ENCODE measurements around the gene HOXA5.

Gene HOXA5

DNA sequence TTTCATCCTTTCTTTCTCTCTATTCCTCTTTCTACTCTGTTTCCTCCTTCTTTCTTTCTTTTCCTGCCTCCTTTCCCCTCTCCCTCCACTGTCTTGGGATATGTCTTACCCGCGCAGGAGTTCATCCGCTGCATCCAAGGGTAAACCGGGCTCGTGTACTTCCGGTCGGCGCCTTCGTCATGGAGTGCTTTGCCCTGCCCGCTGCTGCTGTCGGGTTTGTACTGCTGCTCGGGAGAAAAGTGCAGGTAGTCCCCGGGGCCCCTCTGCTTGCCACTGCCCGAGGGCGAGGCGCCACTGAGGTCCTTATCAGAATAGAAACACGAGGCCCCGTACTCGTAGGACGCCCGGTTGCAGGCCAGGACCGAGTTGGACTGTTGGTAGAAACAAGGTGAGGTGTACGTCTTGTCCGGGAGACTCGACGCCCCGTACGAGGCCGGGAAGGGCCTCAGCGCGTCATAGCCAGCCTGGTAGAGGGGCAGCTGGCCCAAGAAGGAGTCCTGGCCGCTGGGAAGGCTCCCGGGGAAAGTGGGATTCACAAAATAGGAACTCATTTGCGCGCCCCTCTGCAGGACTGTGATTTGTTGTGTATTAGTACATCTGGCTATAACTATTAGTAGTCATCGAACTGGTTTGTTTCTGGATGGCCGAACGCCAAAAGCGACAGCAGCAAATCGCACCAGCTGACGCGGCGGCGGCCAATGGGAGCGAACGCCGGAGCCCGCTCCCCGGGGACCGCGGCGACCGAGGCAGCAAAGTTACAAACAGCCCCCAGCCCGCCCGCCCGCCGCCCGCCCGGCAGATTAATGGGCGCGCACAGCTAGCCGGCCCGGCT is 3.9 kb upstream of the HOXA5 start, which contains the start of gene HOXA6:
HOXA6 (minus strand) TSS at position 576 of the 832 bp plus-strand sequence; CDS start at position 551, 25 bp downstream.
- DNase-seq: no peak

DNA sequence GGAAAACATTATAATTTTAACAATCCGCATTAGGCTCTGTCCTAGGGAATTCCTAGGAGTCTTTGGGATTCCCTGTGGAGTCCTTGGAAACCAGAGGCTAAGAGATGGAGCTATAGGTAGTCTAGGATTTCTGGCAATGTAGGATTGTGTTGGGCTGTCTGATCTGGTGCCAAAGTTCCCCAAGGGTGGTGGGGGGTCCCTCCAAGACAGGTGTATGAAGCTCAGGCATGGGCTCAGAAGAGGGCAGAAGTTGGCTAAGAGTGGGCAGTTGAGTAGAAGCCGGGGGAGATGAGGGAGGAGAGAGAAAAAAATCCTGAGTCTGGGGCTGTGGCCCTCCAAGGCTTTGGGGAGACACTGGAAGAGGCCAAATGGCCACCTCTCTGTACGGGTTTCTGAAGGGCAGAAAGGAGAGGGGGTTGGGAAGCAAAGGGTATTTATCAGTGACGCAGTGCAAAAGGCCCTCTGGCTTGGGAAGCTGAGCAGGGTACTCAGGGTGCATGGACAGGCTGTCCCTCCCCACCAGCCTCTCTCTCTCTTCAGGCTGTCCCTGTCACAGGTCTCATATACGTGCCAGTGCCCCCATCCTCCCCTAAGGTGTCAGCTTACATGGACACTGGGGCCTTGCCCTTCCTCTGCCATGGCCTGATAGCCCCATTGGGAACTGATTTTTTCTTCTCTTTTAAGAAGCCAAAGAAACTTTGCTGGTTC is 3.2 kb upstream of the HOXA5 start:
- no peak for DNase-seq

DNA sequence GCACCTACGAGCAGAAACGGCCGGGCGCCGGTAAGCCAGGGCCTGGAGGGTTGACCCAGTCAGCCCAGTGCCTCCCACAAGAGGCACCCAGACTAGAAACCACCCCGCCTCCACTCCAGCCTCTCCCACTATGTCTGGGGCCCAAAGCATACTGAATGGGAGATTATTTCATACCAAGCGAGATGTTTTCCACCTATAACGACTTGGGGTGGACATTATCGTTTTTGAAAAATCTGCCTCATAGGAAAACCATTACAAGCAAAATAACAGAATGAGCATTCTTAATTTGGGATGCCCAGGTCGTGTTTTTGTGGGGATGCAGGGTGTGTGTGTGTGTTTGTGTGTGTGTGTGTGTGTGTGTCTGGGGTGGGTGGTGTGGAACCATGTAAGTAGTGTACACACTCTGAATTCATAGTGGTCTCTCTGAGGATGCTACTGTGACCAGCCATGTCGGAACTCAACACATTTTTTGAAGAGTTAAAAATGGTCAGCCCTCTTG is 2.5 kb upstream of the HOXA5 start:
- no peak for DNase-seq

DNA sequence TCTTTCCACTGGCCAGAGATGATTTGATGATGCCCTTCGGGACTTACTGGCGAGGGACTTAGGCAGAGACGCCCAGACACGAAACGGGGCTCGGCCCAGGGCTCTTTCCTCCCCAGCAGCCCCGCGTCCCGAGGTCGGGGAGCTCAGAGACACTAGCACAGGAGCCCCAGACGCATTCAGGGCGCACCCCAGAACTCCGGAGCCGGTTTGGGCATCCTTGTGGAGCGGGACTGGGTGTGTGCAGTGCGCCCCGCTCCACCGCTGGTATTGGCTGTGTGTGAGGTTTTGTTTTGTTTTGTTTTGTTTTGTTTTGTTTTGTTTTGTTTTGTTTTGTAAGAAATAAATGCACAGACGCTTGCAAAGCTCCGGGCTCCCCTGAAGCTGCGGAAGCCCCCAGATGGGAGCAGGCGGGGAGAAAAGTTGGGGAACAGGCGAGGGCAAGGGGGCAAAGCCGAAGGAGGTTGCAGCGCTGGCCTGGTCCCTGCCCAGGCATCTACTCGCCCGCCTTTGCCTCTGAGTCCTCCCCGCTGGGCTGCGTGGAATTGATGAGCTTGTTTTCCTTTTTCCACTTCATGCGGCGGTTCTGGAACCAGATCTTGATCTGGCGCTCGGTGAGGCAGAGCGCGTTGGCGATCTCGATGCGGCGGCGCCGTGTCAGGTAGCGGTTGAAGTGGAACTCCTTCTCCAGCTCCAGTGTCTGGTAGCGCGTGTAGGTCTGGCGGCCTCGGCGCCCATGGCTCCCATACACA is 1.9 kb upstream of the HOXA5 start:
- DNase-seq: no peak

DNA sequence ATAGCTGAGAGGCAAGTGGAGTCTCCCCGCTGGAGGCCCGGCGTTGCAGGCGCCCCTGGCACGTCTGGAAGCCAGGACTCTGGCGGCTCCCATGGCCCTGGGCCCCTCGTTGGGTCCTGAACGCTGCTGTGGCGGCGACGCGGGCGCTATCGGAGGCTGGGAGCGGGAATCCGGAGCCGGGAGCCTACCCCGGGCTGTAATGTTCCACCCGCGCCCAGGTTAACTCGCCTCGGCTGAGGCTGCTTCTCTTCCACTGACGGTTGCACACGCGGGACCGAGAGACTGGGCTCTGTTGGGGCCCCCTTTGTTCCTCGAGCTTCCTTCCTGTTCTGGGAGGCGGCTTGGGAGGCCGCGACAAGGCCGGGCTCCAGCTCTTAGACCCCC is 1.3 kb upstream of the HOXA5 start:
- no peak for DNase-seq

DNA sequence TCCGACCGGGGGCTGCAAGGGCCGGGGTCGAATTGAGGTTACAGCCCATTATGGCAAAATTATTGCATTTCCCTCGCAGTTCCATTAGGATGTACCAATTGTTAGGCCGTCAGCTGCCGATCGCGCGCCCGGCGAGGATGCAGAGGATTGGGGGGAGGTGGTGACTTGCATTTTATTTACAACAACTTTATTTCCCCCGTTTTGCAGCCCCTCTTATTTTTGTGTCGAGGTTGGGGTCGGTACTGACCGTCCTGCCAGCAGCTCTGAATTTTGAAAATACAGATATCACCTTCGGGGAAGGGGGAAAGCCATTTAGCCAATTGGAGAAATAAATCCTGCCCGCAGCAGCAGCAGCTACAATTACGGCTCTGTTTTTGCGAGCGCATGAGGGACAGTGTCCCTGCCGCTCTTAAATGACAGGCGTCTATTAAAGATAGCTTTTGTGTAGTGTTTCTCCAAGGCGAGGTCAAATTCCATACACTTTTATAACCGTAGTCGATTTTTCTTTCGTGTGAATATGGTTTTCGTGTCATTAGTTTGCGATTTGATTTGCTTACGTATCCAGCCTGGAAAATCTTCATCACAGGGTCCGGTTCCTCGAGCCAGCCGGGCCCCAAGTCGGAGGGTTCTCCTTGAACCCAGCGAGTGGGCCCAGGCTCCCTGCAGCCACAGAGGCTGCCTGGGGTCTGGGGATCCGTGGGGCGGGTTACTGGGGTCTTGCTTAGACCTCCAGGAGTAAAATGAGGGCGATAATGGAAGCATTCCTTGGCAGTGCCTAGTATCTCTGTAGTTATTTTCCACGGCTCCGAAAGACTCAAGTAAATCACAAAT is 684 bp upstream of the HOXA5 start:
- no peak for DNase-seq

DNA sequence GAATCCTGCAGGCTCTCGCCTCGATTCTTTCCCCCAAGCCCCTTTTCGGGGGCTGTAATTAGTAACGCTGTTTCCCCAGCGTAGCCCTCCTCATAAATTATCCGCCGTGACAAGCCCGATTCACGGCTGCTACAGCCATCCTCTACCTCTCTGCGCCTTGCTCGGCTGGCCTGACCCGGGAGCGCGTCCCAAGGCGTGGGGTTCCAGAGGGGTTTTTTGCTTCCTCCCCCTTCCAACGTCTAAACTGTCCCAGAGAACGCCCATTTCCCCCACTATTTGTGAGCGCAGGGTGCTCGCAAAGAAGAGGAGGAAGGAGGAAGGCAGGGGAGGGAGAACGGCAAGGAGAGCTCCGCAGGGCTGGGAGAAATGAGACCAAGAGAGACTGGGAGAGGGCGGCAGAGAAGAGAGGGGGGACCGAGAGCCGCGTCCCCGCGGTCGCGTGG is 880 bp downstream of the HOXA5 start:
- DNase-seq: no peak

DNA sequence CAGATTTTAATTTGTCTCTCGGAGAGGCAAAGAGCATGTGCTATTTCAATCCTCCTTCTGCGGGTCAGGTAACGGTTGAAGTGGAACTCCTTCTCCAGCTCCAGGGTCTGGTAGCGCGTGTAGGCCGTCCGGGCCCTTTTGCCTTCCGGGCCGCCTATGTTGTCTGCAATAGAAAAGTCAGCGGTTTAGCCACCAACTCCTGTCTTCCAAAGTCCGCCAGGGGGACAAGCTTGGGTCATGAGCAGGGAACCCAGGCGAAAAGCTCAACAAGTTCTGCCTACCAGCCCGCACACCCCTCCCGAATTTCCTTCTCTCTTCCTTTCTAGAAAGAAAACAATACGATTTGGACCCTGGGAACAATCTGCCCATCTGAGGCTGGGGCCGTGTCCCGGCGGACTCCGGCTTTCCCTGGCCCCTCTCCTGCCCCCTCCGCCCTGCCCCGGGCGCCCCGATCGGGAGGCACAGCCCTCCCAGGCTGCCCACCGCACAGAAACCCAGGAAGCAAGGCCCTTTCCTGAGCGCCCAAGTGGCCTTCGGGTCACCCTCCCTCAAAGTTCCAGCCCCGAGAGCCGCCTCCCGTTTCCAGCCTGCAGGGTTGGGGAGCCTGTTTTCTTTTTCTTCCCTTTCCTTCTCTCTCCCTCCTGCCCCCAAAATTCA is 1.4 kb downstream of the HOXA5 start:
- no peak for DNase-seq

DNA sequence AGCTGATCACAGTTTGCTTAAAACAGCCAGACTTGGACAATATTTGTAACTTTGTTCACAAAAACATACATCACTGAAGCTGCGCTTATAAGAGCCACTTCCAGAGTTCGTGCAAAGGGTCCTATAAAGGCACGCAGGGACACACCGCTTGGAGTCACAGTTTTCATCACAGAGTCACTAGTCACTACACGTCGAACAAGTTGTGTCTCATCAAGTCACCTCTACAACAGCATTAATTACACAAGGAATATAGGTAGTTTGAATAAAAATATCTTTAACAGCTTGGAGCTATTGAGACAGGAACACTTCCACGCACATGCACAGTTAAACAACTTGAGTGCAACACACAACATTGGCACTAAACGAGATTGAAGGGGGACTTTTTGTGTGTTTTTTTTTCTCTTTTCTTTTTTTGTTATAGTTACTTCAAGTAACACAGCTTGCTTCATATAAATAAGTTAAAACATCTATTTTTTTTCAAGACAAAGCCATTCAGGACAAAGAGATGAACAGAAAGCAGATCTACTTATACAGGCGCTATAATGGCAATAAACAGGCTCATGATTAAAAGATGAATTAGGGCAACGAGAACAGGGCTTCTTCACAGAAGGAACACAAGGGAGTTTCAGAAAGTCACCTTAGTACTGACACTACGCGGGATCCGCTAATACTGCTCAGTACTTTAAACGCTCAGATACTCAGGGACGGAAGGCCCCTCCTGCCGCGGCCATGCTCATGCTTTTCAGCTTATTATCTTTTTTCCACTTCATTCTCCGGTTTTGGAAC is 2.2 kb downstream of the HOXA5 start:
- no peak for DNase-seq

DNA sequence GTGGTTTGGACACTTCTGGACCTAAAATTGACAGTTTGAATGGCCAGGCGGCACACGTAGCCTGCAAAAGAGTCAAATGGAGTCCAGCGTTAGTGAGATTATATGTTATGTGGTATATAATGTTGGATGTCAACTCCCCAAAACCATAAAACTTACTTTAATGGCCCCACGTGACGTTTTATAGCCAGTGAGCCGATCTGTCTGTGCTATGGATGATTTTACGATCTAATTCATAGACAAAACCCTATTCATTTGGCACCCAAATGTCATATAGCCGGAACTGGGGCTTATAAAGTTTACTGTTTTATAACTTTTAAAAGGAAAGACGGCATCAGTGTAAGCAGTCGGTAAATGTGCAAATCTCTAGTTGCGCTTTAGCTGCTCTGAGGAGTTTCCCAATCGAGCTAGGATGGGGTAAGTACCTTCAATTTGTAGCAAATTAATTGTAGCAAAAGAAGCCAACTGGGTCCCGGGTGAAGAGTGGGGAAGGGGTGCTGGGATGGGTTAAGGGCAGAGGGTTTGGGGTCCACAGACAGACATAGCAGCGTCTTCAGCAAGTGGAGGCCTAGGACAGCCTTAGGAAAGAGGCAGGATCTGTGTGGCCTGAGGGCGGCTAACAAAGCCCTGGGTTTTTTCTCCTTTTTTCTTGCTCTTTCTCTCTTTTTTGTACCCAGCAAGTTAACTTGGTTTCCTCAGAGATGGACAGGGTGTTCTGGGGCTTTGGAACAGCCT is 3.2 kb downstream of the HOXA5 start:
- no peak for DNase-seq

DNA sequence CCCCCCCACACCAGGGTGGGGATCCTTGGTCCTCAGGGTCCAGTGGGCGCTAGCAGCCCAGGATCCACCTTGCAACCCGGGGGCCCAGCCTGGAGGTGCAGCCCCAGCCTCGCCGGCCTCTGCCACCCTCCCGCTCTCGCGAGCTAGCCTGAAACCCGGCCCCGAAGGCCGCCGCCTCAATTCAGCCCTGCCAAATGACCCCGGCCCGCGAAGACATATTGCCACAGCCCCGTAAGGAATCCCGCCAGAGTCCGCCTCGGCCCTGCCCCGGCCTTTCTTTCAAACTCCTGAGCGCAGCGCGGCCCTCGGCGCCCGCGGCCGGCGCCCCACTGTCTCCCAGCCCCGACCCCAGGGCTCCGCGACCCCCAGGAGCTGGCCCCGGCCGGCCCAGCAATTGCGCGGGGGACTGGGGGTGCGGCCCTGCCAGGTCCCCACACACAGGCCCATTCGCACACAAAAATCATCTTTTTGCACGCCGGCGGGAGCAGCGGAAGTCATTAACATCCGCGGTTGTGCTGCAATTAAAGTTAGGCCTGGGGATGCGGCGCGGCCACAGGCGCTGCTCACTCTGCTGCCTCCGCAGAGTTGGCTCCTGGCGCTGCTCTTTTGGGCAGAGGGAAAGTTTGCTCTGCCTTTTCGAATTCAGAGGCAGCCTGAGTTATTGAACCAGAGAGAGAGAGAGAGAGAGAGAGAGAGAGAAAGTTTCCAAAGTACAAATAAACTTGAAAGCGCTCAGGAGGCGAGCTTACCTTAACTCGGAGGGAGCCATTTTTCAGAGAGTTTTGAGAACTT is 4.0 kb downstream of the HOXA5 start:
- no peak for DNase-seq

DNA sequence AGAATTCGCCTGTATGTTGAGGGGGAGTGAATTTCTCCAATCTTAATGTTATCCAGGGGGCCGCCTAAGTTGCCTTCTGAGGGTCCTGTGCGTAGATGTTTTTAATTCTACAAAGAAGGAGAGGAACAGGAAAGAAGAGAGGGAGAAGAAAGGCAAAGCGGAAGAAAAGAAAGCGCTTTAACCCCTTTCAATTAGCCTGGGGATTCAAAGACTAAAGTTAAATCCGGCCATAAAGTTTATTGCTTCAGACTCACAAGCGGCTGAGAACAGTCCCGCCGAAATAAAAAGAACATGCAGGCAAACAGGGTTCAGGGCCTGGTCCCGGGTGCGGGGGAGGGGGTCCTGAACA is 4.5 kb downstream of the HOXA5 start:
- no peak for DNase-seq

DNA sequence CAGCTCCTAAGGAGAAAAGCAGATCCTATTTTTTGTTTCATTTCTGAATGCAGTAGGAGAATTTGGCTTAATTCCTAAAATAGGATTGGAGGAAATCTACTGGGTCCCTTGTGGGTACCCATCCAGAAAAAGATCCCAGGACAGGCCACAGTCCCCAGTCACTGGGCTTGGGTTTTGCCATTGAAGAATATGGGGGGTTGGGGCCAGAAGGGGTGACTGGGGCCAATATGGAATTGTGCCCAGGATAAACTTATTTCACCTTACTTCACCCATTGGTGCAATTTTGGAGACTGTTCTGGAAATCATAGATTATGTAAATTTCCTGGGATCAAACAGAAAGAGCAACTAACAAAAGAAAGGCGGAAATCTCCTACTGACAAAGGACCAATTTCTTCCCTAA is 5.0 kb downstream of the HOXA5 start:
- DNase-seq: no peak

DNA sequence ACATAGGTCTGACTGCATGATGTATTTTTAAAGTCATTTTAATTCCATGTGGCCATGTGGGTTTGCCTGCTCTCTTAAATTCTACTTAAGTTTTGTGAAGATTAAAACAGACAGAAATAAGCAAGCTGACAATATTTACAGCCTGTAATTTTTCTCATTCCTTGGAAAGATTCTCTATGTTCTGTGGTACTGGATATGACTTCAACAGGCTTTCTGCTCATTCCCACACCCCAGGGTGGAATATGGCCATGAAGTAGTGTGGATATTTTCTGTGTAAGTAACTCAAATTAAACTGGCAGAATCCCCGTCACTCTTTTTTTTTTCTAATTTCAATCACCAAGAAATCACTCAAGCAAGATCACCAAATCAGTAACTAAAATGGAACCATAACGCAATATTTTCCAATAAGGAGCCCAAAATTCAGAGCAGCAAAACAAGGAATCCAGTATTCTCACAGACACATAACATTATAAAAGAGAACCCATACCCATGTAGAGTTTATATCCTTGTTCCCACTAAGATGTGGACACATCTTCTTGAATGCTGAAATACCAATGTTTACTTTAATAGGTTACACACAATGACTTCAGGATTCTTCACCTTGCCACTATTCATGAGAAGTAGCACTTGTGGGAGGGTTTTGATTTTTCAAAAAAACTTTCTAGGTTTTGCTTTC is 5.7 kb downstream of the HOXA5 start:
- DNase-seq: no peak

DNA sequence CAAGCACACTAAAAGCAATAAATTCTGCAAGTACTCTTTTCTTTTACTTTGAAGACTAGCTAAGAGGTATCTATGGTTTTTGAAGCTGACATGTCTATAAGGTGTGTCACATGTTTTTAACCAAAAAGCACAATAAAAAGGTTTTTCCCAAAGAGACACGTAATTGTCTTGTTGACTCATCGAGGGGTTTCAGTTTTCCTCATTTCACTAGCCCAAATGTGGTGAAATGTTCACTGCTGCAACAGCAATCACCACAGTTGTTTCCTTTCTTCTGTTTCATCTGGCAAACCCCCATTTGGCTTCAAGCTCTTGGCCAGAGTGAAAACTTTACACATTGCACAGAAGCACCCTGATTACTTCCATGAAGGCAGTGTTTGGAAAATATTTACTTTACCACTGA is 9.1 kb downstream of the HOXA5 start:
- no peak for DNase-seq

DNA sequence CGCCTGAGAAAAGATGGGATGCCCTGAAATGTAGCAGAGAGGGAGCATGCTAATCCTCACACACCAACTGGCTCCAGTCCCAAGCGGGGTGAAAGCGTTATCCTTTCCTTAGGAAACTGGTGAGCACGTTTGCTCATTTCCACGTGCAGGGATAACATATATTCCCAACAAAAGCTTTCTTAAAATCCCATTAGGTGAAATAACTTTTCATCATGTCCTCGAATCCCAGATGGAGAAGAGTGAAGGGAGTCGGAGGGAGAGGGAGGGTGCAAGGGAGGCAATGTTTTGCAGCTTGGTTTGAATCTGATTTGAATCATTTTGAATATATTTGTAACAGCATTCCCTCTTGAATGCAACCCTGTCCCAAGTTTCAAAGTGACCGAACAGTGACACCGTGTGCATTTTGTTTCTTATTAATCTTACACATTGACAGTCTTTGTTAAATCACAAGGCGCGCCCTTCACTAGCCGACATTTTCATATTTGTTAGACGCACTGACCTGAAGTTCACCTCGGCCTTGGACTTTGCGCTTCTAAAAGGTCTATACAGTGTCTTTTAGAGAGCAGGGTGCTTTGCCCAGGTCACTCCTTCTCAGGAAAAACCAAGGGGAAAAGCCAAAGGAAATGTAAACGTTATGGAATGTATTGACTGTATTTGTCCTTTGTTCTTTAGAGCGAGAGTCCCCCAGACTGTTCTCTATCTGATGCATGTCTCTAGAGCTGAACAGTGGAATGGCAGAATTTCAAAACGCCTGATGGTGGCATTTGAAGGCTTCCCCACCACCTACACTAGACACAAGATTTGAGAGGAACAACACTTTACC is 9.9 kb downstream of the HOXA5 start:
- DNase-seq: no peak

DNA sequence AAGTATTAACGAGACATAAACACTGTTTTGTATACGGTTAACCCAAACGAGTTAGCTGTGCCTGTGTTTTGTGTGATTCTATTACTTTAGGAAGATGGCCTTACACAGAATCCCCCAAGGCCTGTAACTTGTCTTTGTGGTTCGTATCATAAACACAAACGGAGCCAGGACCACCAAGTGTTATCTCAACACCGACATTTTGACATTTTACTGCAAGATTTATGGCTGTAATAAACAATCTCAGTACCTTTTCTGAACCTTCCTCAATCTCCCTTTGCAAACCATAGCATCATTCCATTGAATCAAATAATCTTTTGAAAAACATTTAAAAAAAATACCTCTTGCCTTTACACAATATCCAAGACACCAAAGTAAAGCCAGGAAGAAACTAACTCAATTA is 10.5 kb downstream of the HOXA5 start:
- DNase-seq: no peak

DNA sequence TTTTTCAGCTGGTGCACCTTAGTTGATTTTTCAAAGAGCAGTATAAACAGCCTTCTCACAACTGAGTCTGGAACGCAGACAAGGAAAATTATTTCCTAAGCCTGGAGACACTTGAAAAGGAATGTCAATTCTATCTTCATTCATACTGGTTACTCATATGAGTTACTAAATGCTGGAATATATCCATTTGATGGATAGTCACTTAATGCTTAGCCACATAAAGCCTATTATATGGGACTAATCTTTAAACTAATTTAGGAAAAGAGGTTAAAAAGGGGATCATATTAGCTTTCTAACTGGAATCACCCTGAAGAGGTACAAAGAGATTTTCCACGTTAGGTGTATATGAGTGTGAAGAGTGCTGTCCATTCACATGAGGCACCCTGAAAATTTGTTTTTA is 11.3 kb downstream of the HOXA5 start:
- DNase-seq: no peak

Data from stimulated activated CD4-positive, alpha-beta T cell treated with anti-CD3 and anti-CD28 coated beads, Interleukin-12 subunit alpha, Interleukin-12 subunit beta, amount 100 ng/mL, for 4 hours (primary cell).